WTC11 (cell line): Measurements from ENCODE around the gene SLC36A1. TPM values are rescaled to one million over a fixed set of nuclear protein-coding genes. Genes with fewer than 3 reads are reported as not detected.

Source experiments
- ATAC-seq: fragments of 200-7000 bp; cut with Tn5 transposase; 2 replicates; pipeline ENCODE4 v1.10.0; 2021; ENCODE audit warnings: mild to moderate bottlenecking, moderate library complexity
- CTCF ChIA-PET: fragments of 300-600 bp; sonication (Branson Sonifier 250); formaldehyde crosslinking; loops from one replicate; lab custom pipeline; 2021; ENCODE audit warnings: antibody characterized with exemption; lab: Charles Lee
- POLR2A ChIA-PET: fragments of 350-600 bp; sonication (Branson Sonifier 250); formaldehyde crosslinking; loops from one replicate; lab custom pipeline; 2021; ENCODE audit warnings: antibody characterized with exemption; lab: Charles Lee
- DNase-seq: peaks from one replicate; pipeline ENCODE4 v3.0.0; 2021; ENCODE audit warnings: low spot score
- H3K27ac Mint-ChIP-seq: 2 replicates; pipeline ENCODE4 v1.8.0; 2021; ENCODE audit warnings: mixed read lengths
- H3K27me3 Mint-ChIP-seq: 2 replicates; pipeline ENCODE4 v1.8.0; 2021; ENCODE audit warnings: low read depth, mild to moderate bottlenecking, moderate library complexity, mixed read lengths
- H3K36me3 Mint-ChIP-seq: 2 replicates; pipeline ENCODE4 v1.8.0; 2021; ENCODE audit warnings: mixed read lengths
- H3K4me1 Mint-ChIP-seq: 2 replicates; pipeline ENCODE4 v1.8.0; 2022; ENCODE audit warnings: mixed read lengths
- H3K4me3 Mint-ChIP-seq: 2 replicates; pipeline ENCODE4 v1.8.0; 2021; ENCODE audit warnings: mild to moderate bottlenecking, moderate library complexity, mixed read lengths
- H3K9me3 Mint-ChIP-seq: 2 replicates; pipeline ENCODE4 v1.8.0; 2021; ENCODE audit warnings: mixed read lengths
- CBFB ChIP-seq: sonication (generic); formaldehyde crosslinking; IDR thresholded peaks from 2 replicates; pipeline ENCODE4 v1.8.1; 2022; ENCODE audit warnings: mild to moderate bottlenecking, low read depth, missing genetic modification reagents
- CREB1 ChIP-seq: sonication (generic); formaldehyde crosslinking; IDR thresholded peaks from 2 replicates; pipeline ENCODE4 v1.8.0; 2023; ENCODE audit warnings: mild to moderate bottlenecking, missing genetic modification reagents
- E2F5 ChIP-seq: sonication (generic); formaldehyde crosslinking; IDR thresholded peaks from 2 replicates; pipeline ENCODE4 v1.8.1; 2022; ENCODE audit warnings: mild to moderate bottlenecking, moderate library complexity, missing genetic modification reagents
- ETV6 ChIP-seq: sonication (generic); formaldehyde crosslinking; IDR thresholded peaks from 2 replicates; pipeline ENCODE4 v1.8.1; 2022; ENCODE audit warnings: mild to moderate bottlenecking, missing genetic modification reagents
- FOXP4 ChIP-seq: sonication (generic); formaldehyde crosslinking; IDR thresholded peaks from 2 replicates; pipeline ENCODE4 v1.8.0; 2022; ENCODE audit warnings: mild to moderate bottlenecking, missing genetic modification reagents
- MLX ChIP-seq: sonication (generic); formaldehyde crosslinking; IDR thresholded peaks from 2 replicates; pipeline ENCODE4 v1.8.1; 2023; ENCODE audit warnings: mild to moderate bottlenecking, missing genetic modification reagents, moderate library complexity
- SP1 ChIP-seq: sonication (generic); formaldehyde crosslinking; conservative IDR thresholded peaks from 2 replicates; pipeline ENCODE4 v1.8.1; 2022; ENCODE audit warnings: missing genetic modification reagents
- TCF7 ChIP-seq: sonication (generic); formaldehyde crosslinking; IDR thresholded peaks from 2 replicates; pipeline ENCODE4 v1.8.0; 2022; ENCODE audit warnings: mild to moderate bottlenecking, low read depth, missing genetic modification reagents, moderate library complexity
- TP53 ChIP-seq: sonication (generic); formaldehyde crosslinking; IDR thresholded peaks from 2 replicates; pipeline ENCODE4 v1.8.1; 2023; ENCODE audit warnings: mild to moderate bottlenecking, missing genetic modification reagents
- ZNF138 ChIP-seq: sonication (generic); formaldehyde crosslinking; conservative IDR thresholded peaks from 2 replicates; pipeline ENCODE4 v1.8.1; 2022; ENCODE audit warnings: mild to moderate bottlenecking, moderate library complexity, missing genetic modification reagents
- ZNF232 ChIP-seq: sonication (generic); formaldehyde crosslinking; IDR thresholded peaks from 2 replicates; pipeline ENCODE4 v1.8.0; 2022; ENCODE audit warnings: mild to moderate bottlenecking, missing genetic modification reagents
- ZNF281 ChIP-seq: sonication (generic); formaldehyde crosslinking; IDR thresholded peaks from 2 replicates; pipeline ENCODE4 v1.8.0; 2023; ENCODE audit warnings: mild to moderate bottlenecking, missing genetic modification reagents
- ZNF317 ChIP-seq: sonication (generic); formaldehyde crosslinking; IDR thresholded peaks from 2 replicates; pipeline ENCODE4 v1.8.1; 2023; ENCODE audit warnings: low read depth, mild to moderate bottlenecking, moderate library complexity, missing genetic modification reagents, borderline replicate concordance
- ZNF396 ChIP-seq: fragments of 250-450 bp; sonication (Bioruptor Pico); IDR thresholded peaks from 2 replicates; pipeline ENCODE4 v1.8.0; 2021; ENCODE audit warnings: mild to moderate bottlenecking, moderate library complexity, borderline replicate concordance
- ZNF532 ChIP-seq: fragments of 250-450 bp; sonication (Bioruptor Pico); IDR thresholded peaks from 2 replicates; pipeline ENCODE4 v1.9.0; 2021; ENCODE audit warnings: mild to moderate bottlenecking, borderline replicate concordance
- total RNA-seq: library from RNA; stranded (reverse); gene quantifications from 3 replicates; pipeline ENCODE4 v1.2.3, GENCODE V29; 2021

SLC36A1 gene
- total RNA-seq, 1 experiment from 2014 or later, result 12.2 TPM

GRCh38 chr5:151434570-151435237 is 12.7 kb upstream of the SLC36A1 start (continued):
- TF ChIP-seq MLX (no peak), ETV6 (CRISPR knock-in tag) (no peak), CREB1 (CRISPR knock-in tag) (no peak), ZNF396 (CRISPR knock-in tag) (no peak), SP1 (no peak), ZNF317 (CRISPR knock-in tag) (no peak), E2F5 (CRISPR knock-in tag) (no peak), CBFB (no peak)

DNA sequence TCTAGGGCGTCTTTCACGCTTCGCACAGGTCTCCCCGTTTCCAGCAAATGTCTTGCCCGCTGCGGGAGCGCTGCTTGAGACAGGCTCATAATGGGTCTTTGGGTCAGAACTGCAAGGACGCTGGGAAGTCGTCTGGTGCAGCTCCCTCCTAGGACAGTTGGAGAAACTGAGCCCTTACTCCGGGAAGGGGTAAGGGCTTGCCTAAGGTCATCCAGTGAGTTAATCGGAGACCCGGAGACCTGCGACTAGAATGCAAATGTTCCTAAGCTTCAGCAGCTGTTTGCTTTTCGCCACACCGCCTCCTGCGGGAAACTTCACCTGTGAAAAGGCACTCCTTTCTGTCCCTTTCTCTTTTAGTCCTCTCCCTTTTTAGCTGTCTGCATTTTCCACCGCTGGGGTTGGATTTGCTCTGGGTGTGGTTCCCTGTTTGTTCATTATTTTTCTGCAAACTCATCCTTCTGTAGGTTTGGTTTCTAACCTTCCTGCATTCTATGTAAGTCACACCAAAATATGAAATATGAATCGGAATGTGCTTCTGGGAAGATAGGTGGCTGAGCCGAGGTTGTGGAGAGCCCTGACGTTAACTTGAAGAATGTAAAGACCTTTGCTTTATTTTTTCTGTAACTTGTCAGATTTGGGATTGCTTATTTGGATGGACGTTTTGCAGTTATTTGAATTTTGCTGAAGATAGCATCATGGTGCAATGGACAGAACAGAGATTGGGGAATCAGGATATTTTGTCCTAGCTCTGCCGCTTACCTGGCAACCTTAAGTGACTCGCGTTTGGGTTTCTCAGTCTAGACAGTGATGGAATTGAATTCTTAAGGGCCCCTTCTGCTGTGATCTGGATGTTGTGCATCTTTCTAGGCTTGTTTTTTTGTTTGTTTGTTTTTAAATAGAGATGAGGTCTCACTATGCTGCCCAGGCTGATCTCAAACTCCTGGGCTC is 909 bp downstream of the SLC36A1 start:
- Mint-ChIP-seq H3K27ac (peak overlapping the region; percentile 75), H3K4me1 (peaks cover 17% of the 10 kb centered on the region)
- TF ChIP-seq ZNF232 (CRISPR knock-in tag) (0 out of 2 replicates have a peak, but pooled peaks have one; percentile 14), ZNF396 (CRISPR knock-in tag) (no peak)

DNA sequence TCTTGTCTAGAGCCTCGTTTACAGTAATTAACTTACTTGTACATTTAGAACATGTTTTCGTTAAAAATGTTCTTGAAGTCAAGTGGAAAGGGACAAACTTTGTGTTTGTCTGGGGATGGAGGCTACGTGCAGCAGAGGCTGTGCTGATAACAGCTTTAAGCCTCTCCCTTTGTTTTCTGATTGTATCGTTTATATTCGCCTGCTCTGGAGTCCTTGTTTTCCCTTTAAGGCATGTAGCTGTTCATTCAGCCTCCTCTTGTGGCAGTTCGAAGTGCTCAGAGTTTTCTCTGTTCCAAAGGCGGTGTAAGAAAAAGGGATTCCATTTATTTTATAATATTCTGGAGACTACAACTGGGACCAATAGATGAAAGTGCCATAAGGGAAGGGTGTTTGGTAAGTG is 1.9 kb downstream of the SLC36A1 start:
- Mint-ChIP-seq H3K27ac (no peak overlapping the region), H3K36me3 (no peaks in the 10 kb centered on the region), H3K9me3 (no peaks in the 10 kb centered on the region), H3K4me3 (peak overlapping the region; percentile 94), H3K4me1 (peaks cover 21% of the 10 kb centered on the region), H3K27me3 (no peaks in the 10 kb centered on the region; the same call in 1 of the 2 replicates)
- ChIA-PET CTCF (interaction anchor here (0.7 to 1.0 kb wide), 2 partner anchors 14 to 203 kb away, joined by 3 to 7 read pairs; no protein-coding TSS in a partner anchor), POLR2A (no interaction called here)
- no peak for DNase-seq
- TF ChIP-seq ZNF138 (no peak), TCF7 (CRISPR knock-in tag) (no peak), E2F5 (CRISPR knock-in tag) (no peak), ZNF281 (CRISPR knock-in tag) (no peak), FOXP4 (CRISPR knock-in tag) (no peak), TP53 (CRISPR knock-in tag) (no peak), CREB1 (CRISPR knock-in tag) (no peak), ZNF532 (CRISPR knock-in tag) (no peak)
- ATAC-seq, result no peak

More for the DNA sequence above, 909 bp downstream of the SLC36A1 start:
- peak; percentile 42 for ATAC-seq
- Mint-ChIP-seq H3K9me3 (no peaks in the 10 kb centered on the region), H3K36me3 (no peaks in the 10 kb centered on the region), H3K27me3 (no peaks in the 10 kb centered on the region; the same call in 1 of the 2 replicates), H3K4me3 (peak overlapping the region; percentile 94)
- ChIA-PET POLR2A (interaction anchor here (0.5 to 1.1 kb wide), 2 partner anchors 50 to 60 kb away, joined by 3 to 5 read pairs; no protein-coding TSS in a partner anchor), CTCF (interaction anchor here (0.6 to 2.4 kb wide), 45 partner anchors 8 to 306 kb away, joined by 3 to 35 read pairs (median 5); partner anchors contain the start of genes CCDC69 and GM2A)
- peak; percentile 35 for DNase-seq
